ENCODE data around the gene MIGA2.

DNA sequence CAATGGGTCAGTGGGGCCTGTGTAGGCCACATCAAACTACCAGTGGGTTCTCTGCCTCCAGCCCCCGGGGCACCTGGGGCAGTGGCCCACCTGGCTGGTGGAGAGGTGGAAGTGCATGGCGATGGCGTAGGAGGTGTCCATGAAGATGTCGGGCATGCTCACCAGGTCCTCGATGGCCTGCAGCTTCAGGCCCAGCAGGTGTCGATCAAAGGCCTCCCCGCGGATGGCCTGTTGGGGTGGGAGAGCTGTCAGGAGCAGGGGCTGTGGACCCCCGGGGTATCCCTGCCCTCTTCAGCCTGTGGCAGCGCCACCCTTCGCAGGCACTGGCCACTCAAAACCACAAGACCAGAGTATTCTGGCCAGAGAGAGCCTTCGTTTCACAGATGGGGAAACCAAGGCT, 59.5 kb downstream of the MIGA2 start:
- no peak for TF ChIP-seq MAFK (IDR thresholded peaks at IDR 0.05; ENCODE audit: low read length)
- no peak for TF ChIP-seq SMAD3 (CRISPR knock-in tag; conservative IDR thresholded peaks at IDR 0.05)
- TF ChIP-seq, protein P1, sequence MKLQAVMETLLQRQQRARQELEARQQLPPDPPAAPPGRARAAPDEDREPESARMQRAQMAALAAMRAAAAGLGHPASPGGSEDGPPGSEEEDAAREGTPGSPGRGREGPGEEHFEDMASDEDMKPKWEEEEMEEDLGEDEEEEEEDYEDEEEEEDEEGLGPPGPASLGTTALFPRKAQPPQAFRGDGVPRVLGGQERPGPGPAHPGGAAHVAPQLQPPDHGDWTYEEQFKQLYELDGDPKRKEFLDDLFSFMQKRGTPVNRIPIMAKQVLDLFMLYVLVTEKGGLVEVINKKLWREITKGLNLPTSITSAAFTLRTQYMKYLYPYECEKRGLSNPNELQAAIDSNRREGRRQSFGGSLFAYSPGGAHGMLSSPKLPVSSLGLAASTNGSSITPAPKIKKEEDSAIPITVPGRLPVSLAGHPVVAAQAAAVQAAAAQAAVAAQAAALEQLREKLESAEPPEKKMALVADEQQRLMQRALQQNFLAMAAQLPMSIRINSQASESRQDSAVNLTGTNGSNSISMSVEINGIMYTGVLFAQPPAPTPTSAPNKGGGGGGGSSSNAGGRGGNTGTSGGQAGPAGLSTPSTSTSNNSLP (IDR thresholded peaks at IDR 0.05; ENCODE audit: borderline replicate concordance, low read depth, low read length) = no peak
- no peak for TF ChIP-seq POLR2AphosphoS5 (IDR thresholded peaks at IDR 0.05; ENCODE audit: control insufficient read depth, insufficient read depth, low read depth, low read length)
- no peak for TF ChIP-seq TCF7L2 (IDR thresholded peaks at IDR 0.05; ENCODE audit: low read depth, low read length)
- no peak for TF ChIP-seq POLR2A (conservative IDR thresholded peaks at IDR 0.05)
- no peak for TF ChIP-seq TEAD4 (IDR thresholded peaks at IDR 0.05; ENCODE audit: low read length)
- no peak for TF ChIP-seq TEAD4 (CRISPR knock-in tag; IDR thresholded peaks at IDR 0.05; ENCODE audit: borderline replicate concordance)
- TF ChIP-seq TRIM28 (IDR thresholded peaks at IDR 0.05) = no peak
